HUDEP-2 (cell line): Measurements from ENCODE around the gene UBR4.

Source experiments
- DNase-seq, 76 experiments: peaks; one replicate each; lab custom pipeline; 2025; ENCODE audit not compliant: unreplicated experiment in 76 of 76; lab: John Stamatoyannopoulos, UW

UBR4 gene

DNA sequence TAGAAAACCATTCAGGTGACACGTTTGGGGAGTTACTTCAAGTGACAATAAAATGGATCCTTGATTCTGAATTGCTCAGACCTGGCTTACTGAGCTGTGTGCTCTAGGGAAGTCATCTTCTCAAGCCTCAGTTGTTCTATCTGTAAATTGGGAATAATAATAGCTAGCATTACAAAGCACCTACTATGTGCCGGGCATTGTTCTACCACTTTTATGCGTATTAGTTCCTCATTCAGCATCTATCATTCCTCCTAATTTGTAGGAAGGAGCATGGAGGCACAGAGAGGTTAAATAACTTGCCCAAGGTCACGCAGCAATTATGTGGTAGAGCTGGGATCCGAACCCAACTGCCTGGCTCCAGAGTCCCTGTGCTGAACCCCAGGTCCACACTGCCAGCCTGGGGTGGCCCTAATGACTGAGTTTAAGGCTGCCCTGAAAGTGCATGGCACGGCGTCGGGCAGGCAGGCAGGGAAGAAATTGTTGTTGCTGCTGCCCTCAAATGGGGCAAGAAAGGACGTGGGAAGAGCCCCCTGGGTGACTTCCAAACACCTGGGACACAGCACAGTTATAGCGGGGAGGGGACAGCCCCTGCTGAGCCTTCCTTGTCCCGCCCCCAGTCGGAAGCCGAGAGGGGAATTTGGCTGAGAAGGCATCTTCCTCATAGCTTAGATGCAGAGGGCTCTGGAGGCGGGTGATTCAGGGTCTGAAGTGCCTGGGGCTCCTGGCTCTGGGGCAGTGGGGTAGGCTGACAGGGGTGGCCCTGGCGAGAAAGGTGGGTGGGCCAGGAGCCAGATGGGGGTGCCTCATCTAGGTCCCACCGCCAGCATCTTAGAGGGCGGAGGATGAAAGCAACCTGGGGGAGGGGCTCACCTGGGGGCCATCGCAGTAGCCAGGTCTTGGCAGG, 167.1 kb downstream of the UBR4 start:
- DNase-seq, result no peak

GRCh38 chr1:19040010-19040680, 169.9 kb downstream of the UBR4 start:
- no peak for DNase-seq

DNA sequence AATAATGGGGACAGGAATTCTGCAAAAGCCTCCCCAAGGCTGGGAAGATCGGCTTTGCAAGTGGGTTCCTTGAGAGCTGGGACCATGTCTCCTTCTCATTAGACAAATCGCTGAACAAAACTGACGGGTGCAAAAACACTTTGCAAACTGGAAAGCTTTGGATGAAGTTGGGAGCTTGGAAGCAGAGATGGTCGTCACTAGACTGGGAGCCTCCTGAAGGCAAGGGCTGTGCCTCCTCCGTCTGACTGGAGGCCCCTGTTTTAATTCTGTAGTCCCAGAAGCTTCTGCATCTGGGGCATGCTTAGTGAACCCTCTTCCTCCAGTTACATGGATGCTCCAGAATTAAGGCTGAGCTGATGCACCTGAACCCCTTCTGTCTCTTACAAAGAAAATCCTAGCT, 171.3 kb downstream of the UBR4 start:
- no peak for DNase-seq

- DNase-seq, result no peak
Measured at GRCh38 chr1:19038096-19038495, 172.0 kb downstream of the UBR4 start.

DNA sequence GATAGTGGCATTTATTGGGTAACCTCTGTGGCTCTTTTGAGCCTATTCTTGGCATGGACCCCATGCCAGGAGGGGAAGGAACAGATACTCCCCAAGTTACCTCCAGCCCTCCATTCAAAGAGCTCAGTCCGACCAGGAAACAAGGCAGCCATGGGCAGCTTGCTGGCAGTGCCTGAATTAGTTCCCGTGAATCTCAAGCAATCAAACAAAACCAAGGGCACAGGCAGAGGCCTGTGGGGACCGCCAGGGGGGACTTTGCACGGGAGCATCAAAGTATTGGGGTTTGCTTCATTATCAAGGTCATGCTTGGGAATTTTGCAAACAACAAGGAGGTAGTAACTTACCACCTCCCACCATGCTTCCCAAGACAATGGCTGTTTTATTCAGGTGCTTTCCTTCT, 172.4 kb downstream of the UBR4 start:
- no peak for DNase-seq

- DNase-seq, result no peak
Measured at GRCh38 chr1:19036813-19037605, 173.1 kb downstream of the UBR4 start.

DNA sequence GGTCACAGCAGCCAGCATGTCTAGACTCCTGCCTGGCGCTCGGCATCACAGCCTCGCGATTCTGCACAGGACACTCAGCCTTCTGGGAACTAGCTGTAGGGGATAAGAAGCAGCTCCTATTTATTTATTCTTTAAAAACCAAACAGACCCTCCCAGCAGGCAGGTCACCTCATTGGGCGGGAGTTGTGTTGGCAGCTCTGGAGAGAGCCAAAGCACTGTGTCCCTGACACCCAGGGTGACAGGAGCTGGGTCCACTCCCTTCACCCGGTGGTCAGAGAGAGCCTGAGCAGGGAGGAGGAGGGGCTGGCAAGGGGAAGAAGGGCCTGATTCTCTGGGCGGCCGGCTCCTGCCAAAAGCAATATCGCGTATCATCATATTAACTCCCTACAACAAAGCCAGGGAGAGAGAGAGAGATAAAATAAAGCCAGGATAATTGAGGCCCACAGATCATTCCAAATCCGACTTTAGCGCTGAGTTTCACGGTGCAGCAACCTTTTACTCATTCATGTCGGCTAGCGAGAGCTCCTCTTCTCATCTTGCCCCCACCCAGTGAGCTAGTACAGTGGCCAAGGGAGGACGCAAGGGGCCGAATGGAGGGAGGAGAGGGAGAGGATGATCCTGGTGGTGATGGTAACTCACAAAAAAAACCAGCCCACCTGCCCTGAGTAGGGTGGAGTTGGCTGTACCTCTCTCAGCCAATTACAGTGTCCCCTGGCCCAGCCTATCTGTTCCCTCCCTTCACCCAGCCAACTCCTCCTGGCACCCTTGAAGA, 173.8 kb downstream of the UBR4 start:
- DNase-seq, result no peak

- no peak for DNase-seq
Measured at GRCh38 chr1:19035377-19036040, 174.6 kb downstream of the UBR4 start.

DNA sequence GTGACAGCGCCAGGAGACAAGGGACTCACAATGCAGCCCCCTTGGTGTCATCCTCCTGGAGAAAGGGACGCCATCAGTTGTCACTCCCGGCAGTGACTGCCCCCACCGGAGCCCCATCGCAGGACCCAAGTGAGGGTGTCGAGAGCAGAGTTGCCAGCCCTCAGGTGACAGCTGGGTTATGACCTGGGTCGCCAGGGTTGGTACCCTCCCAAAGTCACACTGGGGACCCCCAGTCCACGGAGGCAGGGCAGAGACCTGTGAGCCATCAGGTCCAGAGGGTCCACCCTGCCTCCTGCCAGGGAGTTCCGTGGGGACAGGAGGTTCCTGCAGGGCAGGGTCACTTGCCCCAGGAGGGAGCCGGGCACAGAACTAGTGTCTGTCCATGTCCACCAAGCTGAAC, 175.3 kb downstream of the UBR4 start:
- DNase-seq, result no peak

GRCh38 chr1:19033926-19034680, 176.0 kb downstream of the UBR4 start:
- DNase-seq, result no peak

DNA sequence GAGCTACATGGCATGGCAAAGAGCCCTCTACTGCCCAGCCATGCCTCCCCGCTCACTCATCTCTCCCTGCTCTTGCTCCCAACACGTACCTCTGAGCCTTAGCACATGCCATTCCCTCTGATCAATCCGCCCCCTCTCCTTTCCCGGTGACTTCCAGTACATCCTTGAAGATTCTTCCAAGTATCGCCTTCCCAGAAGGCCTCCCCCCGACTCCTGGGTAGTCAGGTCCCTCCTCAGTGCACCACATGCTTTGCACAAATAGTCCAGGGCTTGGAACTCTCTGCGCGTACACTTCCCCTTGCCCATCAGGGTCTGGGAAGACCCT, 176.6 kb downstream of the UBR4 start:
- no peak for DNase-seq

GRCh38 chr1:19032701-19033514, 177.2 kb downstream of the UBR4 start:
- DNase-seq, result no peak

DNA sequence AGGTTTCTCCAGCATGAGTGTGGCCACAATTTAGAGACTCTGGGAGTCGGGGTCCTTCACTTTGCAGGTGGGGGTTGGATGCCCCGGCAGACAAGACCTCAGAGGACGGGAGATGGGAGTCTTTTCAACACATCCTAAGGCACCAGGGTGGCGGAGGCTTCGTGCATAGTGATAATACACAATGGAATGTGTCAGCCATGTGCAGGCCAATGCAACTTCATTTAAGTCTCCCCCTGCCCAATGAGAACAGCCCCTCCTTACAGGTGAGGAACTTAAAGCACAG, 177.7 kb downstream of the UBR4 start:
- no peak for DNase-seq

DNA sequence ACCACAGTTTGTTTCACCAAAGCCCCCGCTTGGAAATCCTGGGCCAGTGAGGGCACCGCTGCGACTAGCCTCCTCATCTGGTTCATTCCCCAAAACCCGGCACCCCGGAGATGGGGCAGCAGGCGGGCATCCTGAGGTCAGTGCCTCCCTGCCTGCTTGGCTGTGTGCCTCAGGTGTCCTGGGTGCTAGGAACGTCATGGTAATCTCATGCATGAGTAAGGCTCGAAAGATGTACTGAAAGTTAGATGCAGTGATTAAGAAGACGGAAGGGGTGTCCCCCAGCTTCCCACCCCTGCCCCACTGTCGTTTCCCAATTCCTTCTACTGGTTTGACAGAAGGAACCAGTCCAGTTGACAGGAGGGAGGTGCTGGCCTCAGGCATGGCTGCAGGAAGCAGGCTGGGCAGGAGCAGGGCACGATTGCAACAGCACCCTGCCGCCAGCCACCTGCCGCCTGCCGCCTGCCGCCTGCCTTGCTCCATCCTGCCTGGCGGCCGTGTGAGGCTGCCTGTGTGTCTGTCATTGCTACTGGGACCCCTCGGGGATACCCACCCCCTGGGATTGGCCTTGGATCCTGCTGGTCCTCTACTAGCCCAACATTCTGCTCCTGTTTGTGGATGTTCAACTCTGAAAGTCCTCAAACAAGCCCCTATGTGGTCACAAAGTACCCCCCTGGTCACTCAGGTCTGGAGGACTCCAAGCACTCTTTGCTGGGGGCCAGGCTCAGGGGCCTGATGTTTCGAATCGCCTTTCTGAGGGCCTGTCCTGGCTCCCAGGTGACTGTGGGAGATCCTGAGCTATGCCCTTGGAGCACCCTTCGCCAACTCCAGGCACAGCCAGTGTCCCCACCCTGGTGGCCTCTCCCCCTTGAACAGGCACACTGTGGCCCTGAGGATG, 180.6 kb downstream of the UBR4 start:
- no peak for DNase-seq

- no peak for DNase-seq
Measured at GRCh38 chr1:19028546-19029129, 181.4 kb downstream of the UBR4 start.

DNA sequence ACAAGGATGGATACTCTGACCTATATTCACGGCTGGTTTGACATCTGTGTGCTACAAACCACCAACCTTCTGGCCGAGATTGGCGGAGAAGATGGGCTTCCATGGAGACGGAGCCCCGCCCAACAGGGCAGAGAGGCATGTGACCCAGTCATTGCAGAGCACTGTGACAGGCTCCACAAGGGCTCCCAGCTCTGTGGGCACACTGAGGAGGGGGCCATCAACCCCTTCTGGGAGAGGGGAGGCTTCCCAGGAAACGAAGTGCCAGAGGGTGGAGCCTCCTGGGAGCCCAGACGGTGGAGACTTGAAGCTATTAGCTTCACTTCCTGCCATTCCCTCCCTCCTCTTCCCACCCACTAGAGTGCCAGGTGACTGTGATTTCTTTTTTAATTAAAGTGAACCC, 182.0 kb downstream of the UBR4 start:
- DNase-seq, result no peak
